ES-I3 (cell line): Measurements from ENCODE around the gene AHRR.
A peak's percentile ranks its signal among the peaks of the same experiment; 100 is the strongest.

Source experiments
- H3K36me3 ChIP-seq: 2 replicates; pipeline ENCODE4 v1.6.1; 2013; ENCODE audit warnings: mild to moderate bottlenecking, low read length, control low read depth, moderate library complexity; ENCODE audit not compliant: insufficient read depth
- H3K4me1 ChIP-seq: 2 replicates; pipeline ENCODE4 v1.6.1; 2013; ENCODE audit warnings: mild to moderate bottlenecking, control low read depth, low read length; ENCODE audit not compliant: insufficient read depth
- H3K9ac ChIP-seq: 2 replicates; pipeline ENCODE4 v1.6.1; 2013; ENCODE audit warnings: low read depth, mild to moderate bottlenecking, low read length, moderate library complexity
- H3K9me3 ChIP-seq: 2 replicates; pipeline ENCODE4 v1.6.1; 2013; ENCODE audit warnings: mild to moderate bottlenecking, low read length, moderate library complexity; ENCODE audit not compliant: control insufficient read depth, insufficient read depth

The AHRR gene

GRCh38 chr5:342501-343460 is 21.3 kb downstream of the AHRR start:
- Histone ChIP-seq H3K36me3 (no peaks in the 10 kb centered on the region), H3K9ac (no peak overlapping the region), H3K4me1 (peaks cover 12% of the 10 kb centered on the region; the same call in 1 of the 2 replicates), H3K9me3 (no peaks in the 10 kb centered on the region; the same call in 1 of the 2 replicates)

- no peaks in the 10 kb centered on the region; the same call in 1 of the 2 replicates for H3K9me3 ChIP-seq
- H3K36me3 ChIP-seq, result no peaks in the 10 kb centered on the region
- peak overlapping the region; percentile 58 for H3K9ac ChIP-seq
- peaks cover 8% of the 10 kb centered on the region; the same call in 1 of the 2 replicates for H3K4me1 ChIP-seq
Measured at GRCh38 chr5:343461-344401, 22.2 kb downstream of the AHRR start.

GRCh38 chr5:344668-345067 is 23.2 kb downstream of the AHRR start:
- no peak overlapping the region for H3K9ac ChIP-seq
- no peaks in the 10 kb centered on the region for H3K36me3 ChIP-seq
- H3K9me3 ChIP-seq, result no peaks in the 10 kb centered on the region
- H3K4me1 ChIP-seq, result peaks cover 8% of the 10 kb centered on the region; the same call in 1 of the 2 replicates

GRCh38 chr5:345404-346195 is 24.1 kb downstream of the AHRR start:
- peaks cover 12% of the 10 kb centered on the region for H3K4me1 ChIP-seq
- H3K36me3 ChIP-seq, result no peaks in the 10 kb centered on the region
- no peaks in the 10 kb centered on the region for H3K9me3 ChIP-seq
- no peak overlapping the region for H3K9ac ChIP-seq

- Histone ChIP-seq H3K9me3 (no peaks in the 10 kb centered on the region), H3K36me3 (no peaks in the 10 kb centered on the region), H3K4me1 (peaks cover 12% of the 10 kb centered on the region), H3K9ac (no peak overlapping the region)
Measured at GRCh38 chr5:346229-346935, 24.9 kb downstream of the AHRR start.

GRCh38 chr5:347712-348284 is 26.3 kb downstream of the AHRR start:
- Histone ChIP-seq H3K4me1 (peaks cover 12% of the 10 kb centered on the region), H3K9ac (no peak overlapping the region), H3K9me3 (no peaks in the 10 kb centered on the region), H3K36me3 (no peaks in the 10 kb centered on the region)

- Histone ChIP-seq H3K4me1 (peaks cover 12% of the 10 kb centered on the region), H3K9ac (no peak overlapping the region), H3K36me3 (no peaks in the 10 kb centered on the region), H3K9me3 (no peaks in the 10 kb centered on the region)
Measured at GRCh38 chr5:348726-349125, 27.2 kb downstream of the AHRR start.

GRCh38 chr5:350355-350754 is 28.8 kb downstream of the AHRR start:
- Histone ChIP-seq H3K9ac (no peak overlapping the region), H3K4me1 (peaks cover 12% of the 10 kb centered on the region), H3K9me3 (no peaks in the 10 kb centered on the region), H3K36me3 (no peaks in the 10 kb centered on the region)

- H3K36me3 ChIP-seq, result no peaks in the 10 kb centered on the region
- no peak overlapping the region for H3K9ac ChIP-seq
- H3K9me3 ChIP-seq, result no peaks in the 10 kb centered on the region
- peaks cover 8% of the 10 kb centered on the region for H3K4me1 ChIP-seq
Measured at GRCh38 chr5:351084-351920, 29.8 kb downstream of the AHRR start.

GRCh38 chr5:351921-352245 is 30.4 kb downstream of the AHRR start:
- Histone ChIP-seq H3K9me3 (no peaks in the 10 kb centered on the region), H3K9ac (no peak overlapping the region), H3K36me3 (no peaks in the 10 kb centered on the region), H3K4me1 (peaks cover 4% of the 10 kb centered on the region)

GRCh38 chr5:352639-353611 is 31.4 kb downstream of the AHRR start:
- Histone ChIP-seq H3K4me1 (peaks cover 4% of the 10 kb centered on the region), H3K36me3 (no peaks in the 10 kb centered on the region), H3K9ac (no peak overlapping the region), H3K9me3 (no peaks in the 10 kb centered on the region)
